Smooth muscle cell of the brain vasculature (primary cell): ENCODE results near the gene IL1R1.

Source experiments
- DNase-seq: peaks from one replicate; pipeline ENCODE4 v3.0.0-alpha.2; 2012; ENCODE audit warnings: low read depth, low spot score

The IL1R1 gene

GRCh38 chr2:102206666-102207341 is 64.3 kb downstream of the IL1R1 start:
- DNase-seq, result no peak

GRCh38 chr2:102208774-102209173 is 66.2 kb downstream of the IL1R1 start:
- DNase-seq, result no peak

- no peak for DNase-seq
Observed at GRCh38 chr2:102209474-102209873, 66.9 kb downstream of the IL1R1 start.

- DNase-seq, result no peak
Observed at GRCh38 chr2:102217032-102217431, 74.5 kb downstream of the IL1R1 start.

DNA sequence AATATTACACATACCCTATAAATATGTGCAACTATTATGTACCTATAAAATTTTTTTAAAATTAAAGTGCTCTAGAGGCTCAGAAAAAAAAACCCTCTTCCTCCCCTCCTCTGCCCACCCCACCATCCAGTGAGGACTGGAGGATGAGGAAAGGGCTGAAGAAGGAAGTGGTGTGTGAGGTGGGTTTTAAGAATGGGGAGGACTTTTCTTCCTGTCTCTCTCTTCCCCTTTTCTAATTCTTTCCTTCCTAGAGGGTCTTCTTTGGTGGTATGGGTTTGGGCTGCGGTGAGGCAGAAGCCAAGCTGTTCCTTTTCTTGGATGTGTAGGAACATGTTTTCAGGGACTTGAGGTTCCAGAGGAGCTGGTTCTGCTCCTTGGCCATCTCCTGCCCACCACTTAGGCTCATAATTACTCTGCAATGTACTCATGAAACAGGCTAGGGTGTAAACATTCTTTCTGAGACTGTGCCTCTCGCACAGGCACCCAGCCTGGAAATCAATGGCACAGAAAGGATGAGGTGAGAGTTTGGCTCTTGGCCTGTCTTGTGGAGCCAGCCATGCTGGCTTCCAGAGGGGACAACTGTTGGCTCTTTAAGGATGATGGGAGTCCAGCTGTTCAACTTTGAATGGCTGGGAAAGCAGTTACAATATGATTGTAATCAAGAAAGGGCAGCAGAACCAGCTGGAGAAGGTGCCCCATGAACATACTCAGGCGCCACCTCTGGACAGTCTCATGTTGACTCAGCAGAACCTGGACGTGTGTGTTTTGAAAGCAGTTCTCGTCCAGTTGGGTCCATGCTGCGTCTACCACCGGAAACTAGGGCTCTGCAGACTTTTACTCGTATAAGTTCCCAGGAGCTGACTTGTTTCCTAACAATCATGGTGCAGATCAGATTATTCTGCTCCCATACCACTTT is 82.5 kb downstream of the IL1R1 start:
- no peak for DNase-seq

- no peak for DNase-seq
Observed at GRCh38 chr2:102226171-102226570, 83.6 kb downstream of the IL1R1 start.

DNA sequence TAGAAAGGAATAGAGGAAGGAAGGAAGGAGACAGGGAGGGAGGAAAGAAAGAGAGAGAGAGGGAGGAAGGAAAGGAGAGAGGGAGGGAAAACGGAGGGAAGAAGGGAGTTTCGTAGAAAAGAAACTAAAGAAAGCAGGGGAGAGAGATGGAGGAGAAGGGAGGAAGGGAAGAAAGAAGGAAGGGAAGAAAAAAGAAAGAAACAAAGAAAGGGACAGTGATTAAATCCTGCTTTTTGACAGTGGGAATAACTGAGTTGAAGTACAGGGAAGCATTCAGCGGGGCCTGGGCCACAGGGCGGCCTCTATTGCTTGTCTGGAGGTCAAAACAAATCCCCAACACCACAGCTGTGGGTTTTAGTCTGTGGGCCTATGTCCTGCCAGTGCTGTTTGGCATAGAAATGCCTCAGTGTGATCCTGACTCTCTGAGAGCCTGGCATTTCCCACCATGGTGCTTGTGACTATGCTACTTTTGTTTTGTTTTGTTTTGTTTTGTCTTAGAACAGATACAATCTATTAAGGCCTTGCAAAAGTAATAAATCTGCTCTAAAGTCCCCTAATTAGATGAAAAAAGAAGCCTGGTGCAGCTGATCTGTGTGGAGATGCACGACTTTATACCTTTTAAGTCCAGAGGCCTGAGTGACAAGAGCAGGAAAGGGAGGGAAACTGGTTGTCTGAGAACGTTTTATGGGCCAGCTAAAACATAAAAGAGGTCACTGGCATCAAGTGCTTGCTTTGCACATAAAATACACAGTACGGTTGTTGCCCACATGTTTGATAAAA is 84.3 kb downstream of the IL1R1 start:
- DNase-seq, result no peak

- no peak for DNase-seq
Observed at GRCh38 chr2:102229141-102229769, 86.7 kb downstream of the IL1R1 start.
